ENCODE results near the gene DAB2IP. TPM values are rescaled to one million over a fixed set of nuclear protein-coding genes. Genes with fewer than 3 reads are reported as not detected.
"Not testable (repeated sequence)": the region's sequence is repeated elsewhere in the genome, so short reads cannot be mapped to it uniquely, and the experiment has no call there.

The DAB2IP gene
- 15.8 and 19.1 TPM in 2 replicates for total RNA-seq (2014; rRNA removed; shearing (Covaris generic))

- DNase-seq (ENCODE audit: low spot score): no peak
Observed at GRCh38 chr9:121651295-121652020, at the start of gene DAB2IP. Gene DAB2IP (plus strand): TSS chr9:121651634. CDS start chr9:121651776, 142 bp downstream.

DNA sequence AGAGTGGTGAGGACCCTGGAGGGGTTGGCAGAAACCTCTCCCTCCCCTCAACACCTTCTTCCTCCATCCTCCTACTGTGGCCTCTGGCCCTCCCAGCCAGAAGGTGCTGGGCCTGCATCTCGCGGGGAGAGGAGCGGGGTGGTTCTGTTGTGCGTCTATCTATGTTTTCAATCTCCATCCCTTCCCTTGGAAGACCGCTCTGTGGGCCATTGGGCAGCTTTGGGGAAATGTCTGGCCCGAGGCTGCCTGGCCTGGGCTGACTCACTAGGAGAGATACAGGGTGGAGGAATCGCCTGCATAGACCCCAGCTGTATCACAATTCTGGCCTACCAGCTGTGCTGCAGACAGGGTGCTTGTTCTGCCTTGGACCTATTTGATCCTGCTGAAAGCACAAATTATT lies 48.4 kb upstream of the DAB2IP start:
- no peak for DNase-seq (ENCODE audit: low spot score)

GRCh38 chr9:121604242-121604641 lies 47.2 kb upstream of the DAB2IP start:
- peak; percentile 49 for DNase-seq (ENCODE audit: low spot score)

DNA sequence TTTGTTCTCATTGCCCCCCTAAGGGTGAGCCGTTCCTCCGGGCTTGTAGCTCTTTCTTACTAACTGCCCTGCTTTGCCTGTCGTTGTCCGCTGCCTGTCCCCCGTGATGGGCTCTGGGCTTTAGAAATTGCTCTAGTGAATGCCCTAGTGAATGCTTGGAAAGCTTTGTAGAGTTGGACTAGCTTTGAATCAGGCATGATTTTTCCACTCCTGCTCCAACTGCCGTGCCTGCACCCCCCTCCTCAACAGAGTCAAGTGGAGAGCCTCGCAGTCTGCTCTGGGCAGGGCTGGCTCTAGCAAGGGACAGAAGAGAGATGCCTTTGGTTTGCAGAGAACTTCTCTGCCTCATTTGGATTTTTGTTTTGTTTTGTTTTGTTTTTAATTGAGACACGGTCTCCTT lies 46.8 kb upstream of the DAB2IP start:
- no peak for DNase-seq (ENCODE audit: low spot score)

- DNase-seq (ENCODE audit: low spot score): peak; percentile 93
Observed at GRCh38 chr9:121607434-121608167, 43.8 kb upstream of the DAB2IP start.

DNA sequence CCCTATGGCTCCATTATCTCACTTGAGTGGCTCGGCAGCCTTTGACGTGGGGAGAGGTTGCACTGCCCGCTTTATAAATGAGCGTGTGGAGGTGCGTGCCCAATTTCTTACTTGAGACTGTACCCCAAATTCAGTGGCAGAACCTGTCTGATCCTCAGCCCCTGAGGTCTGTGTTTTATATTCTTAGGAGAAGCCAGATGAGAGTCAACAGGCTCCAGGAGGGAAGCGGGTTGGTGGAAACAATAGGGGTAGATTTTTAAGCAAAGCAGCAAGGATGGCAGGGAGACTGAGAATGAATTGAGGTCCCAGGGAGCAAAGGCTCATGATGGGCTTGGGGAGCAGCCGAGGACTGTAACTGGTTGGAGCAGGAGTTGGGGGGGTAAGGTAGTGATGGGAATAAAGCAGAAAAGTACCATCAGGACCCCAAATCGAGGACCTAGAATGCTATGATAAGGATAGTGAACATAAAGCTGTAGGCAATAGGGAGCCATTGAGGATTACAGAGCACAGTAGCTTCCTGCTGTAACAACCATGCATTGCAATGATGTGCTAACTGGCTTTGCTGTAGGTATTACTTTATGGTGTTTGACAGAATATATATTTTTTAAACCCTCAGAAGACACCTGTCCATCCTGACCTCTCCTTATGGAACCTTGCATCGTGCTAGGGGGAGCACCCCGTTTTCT lies 43.1 kb upstream of the DAB2IP start:
- DNase-seq (ENCODE audit: low spot score): no peak

DNA sequence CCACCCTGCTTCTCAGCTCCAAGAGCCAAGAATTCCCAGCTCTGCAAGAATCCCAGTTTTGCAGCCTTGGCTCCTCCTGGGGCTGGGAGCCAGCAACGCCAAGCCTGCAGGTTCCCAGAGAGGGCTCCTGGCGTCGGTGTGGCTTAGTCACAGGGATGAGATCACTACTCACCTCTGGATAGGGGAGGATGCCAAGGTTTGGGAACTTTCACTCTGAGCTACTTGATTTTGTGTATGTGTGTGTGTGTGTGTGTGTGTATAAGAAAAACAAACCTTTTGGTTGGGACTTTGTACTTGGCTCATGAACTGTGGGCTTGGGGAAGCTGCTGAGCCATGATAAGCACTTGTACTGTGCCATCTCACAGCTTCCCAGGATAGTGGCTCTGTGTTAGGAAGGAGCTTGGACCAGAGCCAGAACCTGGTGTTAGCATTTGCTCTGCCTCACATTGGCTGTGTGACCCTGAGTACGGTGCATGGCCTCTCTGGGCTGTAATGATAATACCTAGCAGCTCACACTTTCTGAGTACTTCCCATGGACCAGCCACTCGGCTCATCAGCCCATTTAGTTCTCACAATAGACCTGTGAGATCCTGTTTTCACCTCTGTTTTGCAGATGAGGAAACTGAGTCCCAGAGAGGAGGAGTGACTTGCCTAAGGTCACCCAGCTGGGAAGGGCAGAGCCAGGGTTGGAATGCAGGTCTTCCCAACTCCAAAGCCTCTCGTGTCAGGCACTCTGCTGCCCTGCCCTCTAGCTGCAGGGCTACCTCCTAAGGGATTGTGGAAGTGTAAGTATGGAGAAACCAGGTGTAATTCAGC lies 41.4 kb upstream of the DAB2IP start:
- DNase-seq (ENCODE audit: low spot score): peak; percentile 98

DNA sequence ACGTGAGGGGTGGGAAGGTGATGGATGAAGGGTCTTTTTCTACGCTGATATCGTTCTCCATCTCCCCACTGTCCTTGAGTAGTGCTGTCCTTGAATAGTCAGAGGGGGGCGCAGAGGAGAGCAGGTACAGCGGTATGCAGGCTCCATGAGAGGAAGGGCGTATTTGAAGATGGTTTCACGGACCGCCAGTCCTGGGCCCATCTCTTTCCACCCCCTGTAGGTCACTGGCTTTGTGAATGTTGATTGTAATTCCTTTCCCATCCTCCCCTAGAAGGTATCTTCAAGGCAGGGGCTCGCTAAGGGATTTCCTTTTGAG lies 40.8 kb upstream of the DAB2IP start:
- no peak for DNase-seq (ENCODE audit: low spot score)

DNA sequence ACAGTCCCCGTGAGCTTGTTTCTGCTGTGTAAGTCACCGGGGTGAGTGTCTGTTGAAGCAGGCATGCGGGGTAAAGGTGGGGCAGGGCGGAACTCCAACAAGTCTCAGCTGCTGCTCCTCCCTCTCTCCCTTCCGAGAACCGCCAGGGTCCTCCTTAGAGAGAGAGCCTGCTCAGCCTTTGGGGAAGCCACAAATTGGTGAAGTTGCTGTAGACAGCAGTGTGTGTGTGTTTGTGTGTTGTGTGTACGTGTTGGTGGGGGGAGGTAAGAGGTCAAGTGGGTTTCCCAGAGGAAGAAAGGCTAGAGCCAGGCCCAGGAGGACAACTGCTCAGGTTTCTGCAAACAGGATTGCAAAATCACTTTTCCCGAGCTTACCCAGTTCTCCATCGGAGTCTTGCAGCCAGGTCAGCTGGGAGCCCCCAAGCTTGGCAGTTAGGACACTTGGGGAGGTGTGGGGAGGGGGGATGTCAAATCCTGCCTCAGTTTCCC lies 38.9 kb upstream of the DAB2IP start:
- no peak for DNase-seq (ENCODE audit: low spot score)

GRCh38 chr9:121613009-121613752 lies 38.3 kb upstream of the DAB2IP start:
- no peak for DNase-seq (ENCODE audit: low spot score)

- no peak for DNase-seq (ENCODE audit: low spot score)
Observed at GRCh38 chr9:121616123-121616755, 35.2 kb upstream of the DAB2IP start.

GRCh38 chr9:121618504-121618903 lies 32.9 kb upstream of the DAB2IP start:
- DNase-seq (ENCODE audit: low spot score): no peak

- DNase-seq (ENCODE audit: low spot score): not testable (repeated sequence)
Observed at GRCh38 chr9:121618910-121619309, 32.5 kb upstream of the DAB2IP start.

DNA sequence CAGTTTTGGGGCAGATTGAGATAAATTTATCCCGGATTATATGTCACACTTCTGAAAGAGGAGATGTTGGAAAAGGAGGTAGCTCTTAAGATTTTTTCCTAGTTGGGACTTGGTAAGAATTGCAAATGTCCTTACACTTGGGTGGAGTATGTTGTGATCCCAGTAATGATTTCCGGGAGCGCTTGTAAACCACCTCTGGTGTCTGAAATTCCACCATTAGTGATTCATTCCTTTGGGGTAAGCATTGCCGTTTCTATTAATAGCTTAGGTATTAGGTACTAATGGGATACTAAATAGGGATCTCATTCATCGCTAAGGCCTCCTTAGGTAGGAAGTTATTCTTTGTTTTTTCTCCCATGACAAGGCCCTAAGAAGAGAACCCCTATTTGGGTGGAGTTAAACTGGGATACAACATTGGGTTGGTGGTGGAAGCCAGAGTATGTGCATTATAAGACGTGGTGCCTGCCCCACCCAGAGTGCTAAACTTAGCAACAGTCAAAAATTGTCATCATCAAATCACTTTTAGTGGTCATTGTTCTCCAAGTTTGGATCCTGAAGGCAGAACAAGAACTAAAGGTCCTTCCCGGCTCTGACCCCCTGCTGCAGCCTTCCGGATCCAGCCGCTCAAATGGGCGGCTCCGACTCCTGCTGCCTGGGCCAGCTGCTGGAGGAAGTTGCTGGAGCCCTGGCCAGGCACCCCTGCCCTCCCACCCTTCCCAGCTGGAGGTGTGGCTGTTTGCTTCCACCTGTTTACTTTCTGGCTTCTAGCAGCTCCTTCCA lies 31.7 kb upstream of the DAB2IP start:
- DNase-seq (ENCODE audit: low spot score): no peak

DNA sequence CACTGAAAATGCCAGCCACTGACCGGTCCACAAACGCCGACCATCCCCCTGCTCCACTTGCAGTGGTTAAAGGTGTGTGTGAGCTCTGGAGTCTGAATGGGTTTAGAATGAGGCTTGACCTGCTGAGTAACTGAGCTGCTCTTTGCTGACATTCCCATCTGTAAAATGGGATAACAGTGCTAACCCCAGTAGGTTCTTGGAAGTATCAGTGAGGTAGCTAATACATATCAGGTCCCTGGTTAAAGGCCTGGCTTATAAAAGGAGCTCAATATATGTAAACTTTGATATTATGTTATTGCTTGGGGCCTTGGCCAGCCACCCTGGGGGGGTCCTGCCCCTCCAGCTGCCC lies 31.1 kb upstream of the DAB2IP start:
- DNase-seq (ENCODE audit: low spot score): no peak

GRCh38 chr9:121620777-121621449 lies 30.5 kb upstream of the DAB2IP start:
- DNase-seq (ENCODE audit: low spot score): no peak

DNA sequence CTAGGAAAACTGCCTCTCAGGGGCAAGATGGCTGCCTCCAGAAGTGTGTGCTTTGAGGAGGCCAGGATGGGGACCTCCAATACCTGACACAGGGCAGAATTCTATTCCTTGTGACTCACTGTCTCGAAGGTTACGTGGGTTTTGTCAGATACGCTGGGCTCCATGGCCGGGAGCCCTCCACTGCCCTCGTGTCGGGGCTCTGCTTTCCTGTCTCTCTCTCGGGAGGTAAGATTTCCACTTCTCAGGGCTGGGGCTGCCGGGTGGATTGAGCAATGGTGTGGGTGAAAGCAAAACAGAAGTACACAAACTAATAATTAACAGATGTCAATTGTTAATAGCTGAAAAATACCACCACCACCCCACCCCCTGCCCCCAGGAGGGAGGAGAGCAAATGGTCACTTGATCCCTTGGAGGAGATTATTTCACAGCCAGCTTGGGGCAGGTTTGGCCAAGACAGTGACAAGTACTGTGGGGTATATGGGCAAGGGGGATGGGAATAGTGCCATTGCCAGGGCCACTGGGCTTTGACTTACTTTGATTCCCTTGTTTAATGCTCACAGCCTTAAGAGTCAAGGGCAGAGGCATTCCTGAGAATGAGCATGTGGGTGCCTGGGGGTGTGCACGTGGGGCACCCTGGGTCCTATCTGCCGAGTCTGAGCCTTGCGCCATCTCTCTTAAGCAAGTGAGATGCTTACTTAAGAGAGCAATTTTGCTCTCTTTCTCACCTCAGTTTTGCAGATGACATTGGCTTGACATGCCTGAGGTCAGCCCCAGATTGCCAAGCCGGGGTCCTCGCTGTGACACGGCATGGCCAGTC lies 28.8 kb upstream of the DAB2IP start:
- no peak for DNase-seq (ENCODE audit: low spot score)

DNA sequence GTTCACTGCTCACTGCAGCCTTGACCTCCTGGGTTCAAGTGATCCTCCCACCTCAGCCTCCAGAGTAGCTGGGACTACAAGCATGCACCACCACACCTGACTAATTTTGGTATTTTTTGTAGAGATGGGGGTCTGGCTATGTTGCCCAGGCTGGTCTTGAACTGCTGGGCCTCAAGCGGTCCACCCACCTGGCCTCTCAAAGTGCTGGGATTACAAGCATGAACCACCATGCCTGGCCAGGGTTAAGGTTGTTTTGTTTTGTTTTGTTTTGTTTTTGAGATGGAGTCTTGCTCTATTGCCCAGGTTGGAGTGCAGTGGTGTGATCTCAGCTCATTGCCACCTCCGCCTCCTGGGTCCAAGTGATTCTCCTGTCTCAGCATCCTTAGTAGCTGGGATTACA lies 28.0 kb upstream of the DAB2IP start:
- DNase-seq (ENCODE audit: low spot score): not testable (repeated sequence)
